Measurements from ENCODE around the gene HCST. TPM values are rescaled to one million over a fixed set of nuclear protein-coding genes. Genes with fewer than 3 reads are reported as not detected.
"Not testable (repeated sequence)": the region's sequence is repeated elsewhere in the genome, so short reads cannot be mapped to it uniquely, and the experiment has no call there.

HCST gene, protein sequence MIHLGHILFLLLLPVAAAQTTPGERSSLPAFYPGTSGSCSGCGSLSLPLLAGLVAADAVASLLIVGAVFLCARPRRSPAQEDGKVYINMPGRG
- total RNA-seq: 0.38 and 0.39 TPM in 2 replicates

- no peak for DNase-seq (ENCODE audit: low read depth in 2 of 2)
Observed at GRCh38 chr19:35901854-35902661, at the start of gene HCST. Gene HCST (plus strand): TSS chr19:35902529. CDS start chr19:35902594, 65 bp downstream.

DNA sequence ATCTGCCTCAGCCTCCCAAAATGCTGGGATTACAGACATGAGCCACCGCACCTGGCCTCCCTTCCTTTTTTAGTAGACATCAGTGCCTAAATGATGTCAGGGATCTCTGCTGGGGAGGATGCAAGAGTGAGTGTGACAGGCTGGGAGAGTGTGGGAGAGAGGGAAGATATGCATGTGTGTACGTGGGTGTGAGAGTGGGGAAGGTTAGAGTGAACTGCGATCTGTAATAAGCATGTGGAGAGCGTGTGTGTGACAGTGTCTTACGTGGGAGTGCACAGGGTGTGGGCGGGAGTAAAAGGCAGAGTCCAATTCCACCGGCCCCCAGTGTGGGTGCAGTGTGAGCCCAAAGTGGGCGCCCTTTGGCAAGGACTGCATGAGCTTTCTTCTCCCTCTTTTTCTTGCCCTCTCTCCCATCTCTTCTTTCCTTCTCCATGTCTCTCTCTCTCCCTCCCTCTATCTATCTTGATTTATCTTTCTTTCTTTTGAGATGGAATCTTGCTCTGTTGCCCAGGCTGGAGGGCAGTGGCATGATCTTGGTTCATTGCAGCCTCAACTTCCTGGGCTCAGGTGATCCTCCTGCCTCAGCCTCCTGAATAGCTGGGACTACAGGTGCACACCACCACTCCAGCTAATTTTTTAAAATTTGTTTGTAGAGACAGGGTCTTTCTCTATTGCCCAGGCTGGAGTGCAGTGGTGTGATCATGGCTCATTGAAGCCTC, 49.1 kb upstream of the HCST start:
- no peak for DNase-seq (ENCODE audit: low read depth in 2 of 2)

GRCh38 chr19:35856546-35857149, 45.7 kb upstream of the HCST start, which contains the start of gene KIRREL2:
Gene KIRREL2 (plus strand): TSS chr19:35856911. CDS start chr19:35857120, 209 bp downstream.
- DNase-seq (ENCODE audit: low read depth in 2 of 2): no peak

DNA sequence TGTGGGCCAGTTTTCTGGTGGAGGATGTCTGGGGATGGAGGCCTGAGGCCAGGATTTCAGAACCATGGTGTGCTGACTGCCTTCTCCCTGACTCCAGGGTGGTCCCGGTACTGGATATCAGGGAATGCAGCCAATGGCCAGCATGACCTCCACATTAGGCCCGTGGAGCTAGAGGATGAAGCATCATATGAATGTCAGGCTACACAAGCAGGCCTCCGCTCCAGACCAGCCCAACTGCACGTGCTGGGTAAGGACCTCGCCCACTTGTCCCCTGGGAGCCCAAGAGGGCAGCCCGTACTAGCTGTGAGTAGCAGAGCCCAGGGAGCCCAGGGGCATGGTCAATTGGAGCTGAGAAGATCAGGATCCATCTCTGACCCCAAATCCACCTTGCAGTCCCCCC, 44.0 kb upstream of the HCST start:
- no peak for DNase-seq (ENCODE audit: low read depth in 2 of 2)

DNA sequence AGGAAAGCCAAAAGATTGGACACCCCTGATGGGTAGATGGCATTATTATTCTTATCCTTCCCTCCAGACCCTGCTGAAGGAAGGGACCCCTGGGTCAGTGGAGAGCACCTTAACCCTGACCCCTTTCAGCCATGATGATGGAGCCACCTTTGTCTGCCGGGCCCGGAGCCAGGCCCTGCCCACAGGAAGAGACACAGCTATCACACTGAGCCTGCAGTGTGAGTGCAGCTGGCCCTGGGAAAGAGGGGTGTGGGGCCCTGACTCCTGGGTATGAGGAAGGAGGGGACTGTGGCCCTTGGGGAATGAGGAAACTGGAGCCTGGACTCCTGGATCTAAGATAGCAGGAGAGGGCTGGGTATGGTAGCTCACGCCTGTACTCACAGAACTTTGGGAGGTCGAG, 42.9 kb upstream of the HCST start:
- no peak for DNase-seq (ENCODE audit: low read depth in 2 of 2)

DNA sequence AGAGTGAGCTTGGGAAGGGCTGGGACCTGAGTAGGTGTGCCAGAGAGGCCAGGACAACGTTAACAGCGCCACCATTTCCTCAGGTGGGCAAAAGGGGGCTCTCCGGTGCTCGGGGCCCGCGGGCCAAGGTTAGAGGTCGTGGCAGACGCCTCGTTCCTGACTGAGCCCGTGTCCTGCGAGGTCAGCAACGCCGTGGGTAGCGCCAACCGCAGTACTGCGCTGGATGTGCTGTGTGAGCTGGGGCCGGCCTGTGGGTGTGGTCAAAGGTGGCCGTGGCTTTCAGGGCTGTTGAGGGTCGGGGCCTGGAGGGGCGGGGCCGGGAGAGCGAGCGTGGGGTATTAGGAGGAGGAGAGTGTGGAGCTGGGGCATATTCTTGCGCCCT, 41.9 kb upstream of the HCST start:
- DNase-seq (ENCODE audit: low read depth in 2 of 2): no peak

DNA sequence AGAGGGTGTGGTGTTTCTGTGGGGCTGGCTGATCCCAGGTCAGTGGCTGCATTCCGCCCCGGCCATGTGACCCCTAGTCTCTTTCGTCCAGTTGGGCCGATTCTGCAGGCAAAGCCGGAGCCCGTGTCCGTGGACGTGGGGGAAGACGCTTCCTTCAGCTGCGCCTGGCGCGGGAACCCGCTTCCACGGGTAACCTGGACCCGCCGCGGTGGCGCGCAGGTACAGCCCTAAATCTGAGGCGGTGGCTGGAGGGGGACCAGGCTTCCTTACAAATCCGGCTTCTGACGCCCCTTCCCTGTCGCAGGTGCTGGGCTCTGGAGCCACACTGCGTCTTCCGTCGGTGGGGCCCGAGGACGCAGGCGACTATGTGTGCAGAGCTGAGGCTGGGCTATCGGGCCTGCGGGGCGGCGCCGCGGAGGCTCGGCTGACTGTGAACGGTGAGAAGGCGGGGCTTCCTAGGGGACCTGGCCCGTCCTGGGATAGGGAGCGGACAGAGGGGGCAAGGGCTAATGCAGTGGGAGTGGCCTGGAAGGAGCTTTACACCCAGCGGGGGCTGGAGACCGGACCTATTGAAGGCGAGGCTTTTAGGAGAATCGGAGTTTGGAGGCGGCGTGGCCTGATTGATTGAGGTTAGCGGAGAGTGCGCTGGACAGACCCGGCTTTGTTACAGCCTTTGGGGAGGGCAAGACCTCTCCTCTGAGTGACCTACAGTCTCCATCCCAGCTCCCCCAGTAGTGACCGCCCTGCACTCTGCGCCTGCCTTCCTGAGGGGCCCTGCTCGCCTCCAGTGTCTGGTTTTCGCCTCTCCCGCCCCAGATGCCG, 41.3 kb upstream of the HCST start:
- no peak for DNase-seq (ENCODE audit: low read depth in 2 of 2)

DNA sequence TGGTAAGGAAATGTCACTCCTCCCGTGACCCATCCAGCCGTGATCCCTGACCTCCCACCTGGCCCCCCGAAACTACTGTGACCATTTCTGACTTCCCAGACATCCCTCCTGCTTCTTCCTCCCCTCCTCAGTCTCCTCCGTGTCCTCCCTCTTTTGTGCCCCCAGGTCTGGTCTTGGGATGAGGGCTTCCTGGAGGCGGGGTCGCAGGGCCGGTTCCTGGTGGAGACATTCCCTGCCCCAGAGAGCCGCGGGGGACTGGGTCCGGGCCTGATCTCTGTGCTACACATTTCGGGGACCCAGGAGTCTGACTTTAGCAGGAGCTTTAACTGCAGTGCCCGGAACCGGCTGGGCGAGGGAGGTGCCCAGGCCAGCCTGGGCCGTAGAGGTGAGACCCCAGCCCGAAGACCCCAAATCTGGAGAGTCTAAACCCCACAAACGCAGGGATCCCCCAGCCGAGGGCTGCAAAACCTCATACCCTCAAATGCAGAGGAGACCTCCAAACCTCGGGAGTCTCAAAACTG, 40.6 kb upstream of the HCST start:
- no peak for DNase-seq (ENCODE audit: low read depth in 2 of 2)

- DNase-seq (ENCODE audit: low read depth in 2 of 2): no peak
Observed at GRCh38 chr19:35862528-35862927, 39.8 kb upstream of the HCST start.

DNA sequence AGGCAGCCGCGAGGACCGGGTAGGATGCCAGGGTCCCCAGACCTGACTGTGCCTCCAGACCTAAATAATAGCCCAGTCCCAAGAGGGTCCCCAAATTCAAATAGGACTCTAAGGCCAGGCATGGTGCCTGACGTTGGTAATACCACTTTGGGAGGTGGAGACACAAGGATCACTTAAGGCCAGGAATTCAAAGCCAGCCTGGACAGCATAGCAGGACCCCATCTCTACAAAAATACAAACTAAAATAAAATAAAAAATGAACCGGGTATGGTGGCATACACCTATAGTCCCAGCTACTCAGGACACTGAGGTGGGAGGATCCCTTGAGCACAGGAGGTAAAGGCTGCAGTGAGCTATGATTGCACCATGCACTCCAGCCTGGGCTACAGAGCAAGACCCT, 39.3 kb upstream of the HCST start:
- no peak for DNase-seq (ENCODE audit: low read depth in 2 of 2)

DNA sequence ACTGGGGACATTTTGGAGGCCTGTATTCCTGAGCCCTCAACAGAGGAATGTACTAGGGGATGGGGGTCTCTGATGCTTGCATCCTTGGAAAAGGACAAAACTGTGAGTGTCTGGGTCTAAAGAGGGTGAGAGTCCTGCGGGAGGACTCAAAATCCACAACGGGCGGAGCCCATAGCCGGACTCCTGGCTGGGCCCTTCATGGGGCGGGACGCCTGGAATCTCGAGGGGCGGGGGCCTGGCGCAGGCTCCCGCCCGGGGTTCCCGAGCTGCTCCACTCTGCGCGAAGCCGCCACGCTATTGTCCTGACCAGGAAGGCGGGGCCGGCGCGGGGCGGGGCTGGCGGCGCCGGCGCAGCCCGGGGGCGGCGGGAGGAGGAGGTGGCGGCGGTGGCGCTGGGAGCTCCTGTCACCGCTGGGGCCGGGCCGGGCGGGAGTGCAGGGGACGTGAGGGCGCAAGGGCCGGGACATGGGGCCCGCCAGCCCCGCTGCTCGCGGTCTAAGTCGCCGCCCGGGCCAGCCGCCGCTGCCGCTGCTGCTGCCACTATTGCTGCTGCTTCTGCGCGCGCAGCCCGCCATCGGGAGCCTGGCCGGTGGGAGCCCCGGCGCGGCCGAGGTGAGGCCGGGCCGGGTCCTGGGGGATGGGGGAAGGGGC, 34.0 kb upstream of the HCST start, which contains the start of gene APLP1:
Gene APLP1, plus strand, starts transcription at position 403 of the 651 bp plus-strand sequence. Its CDS starts 63 bp downstream, at position 466.
- DNase-seq (ENCODE audit: low read depth in 2 of 2): peak in 1 of 2 donors; percentile 50

- DNase-seq (ENCODE audit: low read depth in 2 of 2): no peak
Observed at GRCh38 chr19:35868823-35869326, 33.5 kb upstream of the HCST start.

- DNase-seq (ENCODE audit: low read depth in 2 of 2): peak in 1 of 2 donors; percentile 80
Observed at GRCh38 chr19:35869327-35870123, 32.8 kb upstream of the HCST start.

GRCh38 chr19:35870124-35870736, 32.1 kb upstream of the HCST start:
- DNase-seq (ENCODE audit: low read depth in 2 of 2): not testable (repeated sequence)

DNA sequence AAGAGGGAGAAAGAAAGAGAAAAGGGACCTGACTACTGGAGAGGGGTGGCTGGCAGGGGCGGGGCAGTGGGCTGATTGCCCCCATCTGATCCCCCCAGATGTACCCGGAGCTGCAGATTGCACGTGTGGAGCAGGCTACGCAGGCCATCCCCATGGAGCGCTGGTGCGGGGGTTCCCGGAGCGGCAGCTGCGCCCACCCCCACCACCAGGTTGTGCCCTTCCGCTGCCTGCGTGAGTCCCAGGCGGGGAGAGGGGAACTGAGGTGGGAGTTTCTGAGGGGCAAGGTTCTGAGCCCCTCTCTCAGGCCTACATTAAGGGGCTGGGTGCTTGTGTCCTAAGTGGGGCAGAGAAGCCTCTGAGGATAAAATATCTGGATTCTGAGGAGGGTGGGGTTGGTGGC, 31.5 kb upstream of the HCST start:
- DNase-seq (ENCODE audit: low read depth in 2 of 2): no peak

- DNase-seq (ENCODE audit: low read depth in 2 of 2): no peak
Observed at GRCh38 chr19:35871611-35872010, 30.7 kb upstream of the HCST start.

DNA sequence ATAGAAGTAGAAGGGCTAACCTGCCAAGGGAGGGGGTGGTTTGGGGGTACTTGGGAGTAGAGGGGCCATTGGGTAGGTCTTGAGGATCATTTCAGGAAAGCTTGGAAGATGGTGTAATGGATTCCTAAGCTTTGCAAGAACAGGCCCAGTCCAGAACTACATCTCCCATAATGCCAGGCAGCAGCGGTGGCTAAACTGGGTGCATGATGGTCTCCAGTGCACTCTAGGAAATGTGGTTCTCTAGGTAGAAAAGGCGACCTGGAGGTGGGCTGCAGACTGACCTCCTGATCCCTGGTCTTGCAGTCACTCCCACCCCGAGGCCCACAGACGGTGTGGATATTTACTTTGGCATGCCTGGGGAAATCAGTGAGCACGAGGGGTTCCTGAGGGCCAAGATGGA, 30.1 kb upstream of the HCST start:
- DNase-seq (ENCODE audit: low read depth in 2 of 2): no peak

- no peak for DNase-seq (ENCODE audit: low read depth in 2 of 2)
Observed at GRCh38 chr19:35874392-35874930, 27.9 kb upstream of the HCST start.

GRCh38 chr19:35879068-35879467, 23.3 kb upstream of the HCST start:
- no peak for DNase-seq (ENCODE audit: low read depth in 2 of 2)
